ES-I3 (cell line): Measurements from ENCODE around the gene RASSF1.
A peak's percentile ranks its signal among the peaks of the same experiment; 100 is the strongest.

ENCODE experiments used
- H3K36me3 ChIP-seq: 2 replicates; pipeline ENCODE4 v1.6.1; 2013; ENCODE audit warnings: mild to moderate bottlenecking, low read length, control low read depth, moderate library complexity; ENCODE audit not compliant: insufficient read depth
- H3K4me1 ChIP-seq: 2 replicates; pipeline ENCODE4 v1.6.1; 2013; ENCODE audit warnings: mild to moderate bottlenecking, control low read depth, low read length; ENCODE audit not compliant: insufficient read depth
- H3K9ac ChIP-seq: 2 replicates; pipeline ENCODE4 v1.6.1; 2013; ENCODE audit warnings: low read depth, mild to moderate bottlenecking, low read length, moderate library complexity
- H3K9me3 ChIP-seq: 2 replicates; pipeline ENCODE4 v1.6.1; 2013; ENCODE audit warnings: mild to moderate bottlenecking, low read length, moderate library complexity; ENCODE audit not compliant: control insufficient read depth, insufficient read depth

The RASSF1 gene

DNA sequence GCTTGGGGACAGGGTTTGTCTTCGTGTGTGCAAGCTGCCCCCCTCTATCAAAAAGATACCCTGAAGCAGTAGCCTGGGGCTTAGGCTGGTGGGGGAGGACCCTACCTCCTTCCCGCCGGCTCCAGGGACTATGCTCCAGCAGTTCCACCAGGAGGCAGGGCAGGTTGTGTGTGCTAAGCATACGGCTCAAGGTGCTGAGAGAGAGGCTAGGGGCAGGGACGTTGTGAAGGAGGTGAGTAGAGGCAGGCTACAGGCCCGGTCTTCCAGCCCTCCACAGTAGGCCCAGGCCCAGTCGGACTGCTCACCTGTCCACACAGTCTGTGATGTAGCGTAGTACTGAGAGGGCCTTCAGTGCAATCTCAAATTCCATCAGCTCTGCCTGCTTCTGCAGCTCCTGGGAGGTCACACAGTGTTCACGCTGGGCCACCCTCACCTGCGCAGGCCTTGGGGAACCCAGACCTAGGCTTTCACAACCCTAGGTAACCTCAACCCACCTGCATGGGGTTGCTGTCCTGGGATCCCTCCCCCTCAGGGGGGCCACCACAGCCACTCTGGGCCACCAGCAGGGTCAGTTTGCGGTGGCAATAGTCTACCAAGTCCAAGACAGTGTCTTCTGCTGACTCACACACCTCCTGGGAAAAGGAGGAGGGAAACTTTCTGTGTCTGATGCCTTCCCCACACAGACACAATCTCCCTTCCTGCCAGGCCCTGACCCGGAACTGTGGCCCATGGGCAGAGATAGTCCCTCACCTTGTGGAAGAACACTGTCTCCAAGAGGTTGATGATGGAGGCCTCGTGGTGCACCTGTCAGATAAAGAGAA, 2.4 kb upstream of the RASSF1 start:
- Histone ChIP-seq H3K9me3 (no peaks in the 10 kb centered on the region), H3K4me1 (peaks cover 5% of the 10 kb centered on the region), H3K9ac (no peak overlapping the region), H3K36me3 (no peaks in the 10 kb centered on the region)

DNA sequence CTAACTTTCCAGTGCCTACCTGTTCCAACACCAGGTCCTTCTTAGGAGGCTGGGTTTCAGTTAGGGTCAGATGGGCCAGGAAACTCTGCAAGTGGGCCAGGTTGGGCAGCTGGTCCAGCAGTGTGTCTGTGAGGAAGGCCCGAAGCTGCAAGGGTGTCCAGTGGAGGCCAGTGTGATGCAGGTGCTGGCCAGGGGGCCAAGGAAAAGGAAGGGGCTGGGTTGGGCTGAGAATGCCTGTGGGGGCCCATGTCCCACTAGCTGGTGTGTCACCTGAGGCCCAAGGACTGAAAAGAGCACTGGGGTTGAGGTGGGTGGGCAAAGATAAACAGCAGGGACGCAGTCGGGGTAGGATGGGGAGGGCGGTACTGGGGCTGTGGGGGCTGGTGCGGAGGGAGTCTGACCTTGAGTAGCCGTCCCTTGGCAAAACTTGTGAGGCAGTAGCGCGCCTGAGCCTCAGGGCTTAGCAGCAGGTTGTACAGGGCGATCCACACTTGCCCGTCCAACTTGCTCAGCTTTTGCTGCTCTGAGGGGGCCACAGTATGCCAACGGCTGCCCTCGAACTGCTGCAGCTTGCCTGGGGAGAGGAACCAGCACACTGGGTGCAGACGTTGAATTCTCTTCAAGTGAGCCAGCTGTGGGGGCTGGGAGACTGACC, 1.5 kb upstream of the RASSF1 start:
- no peak overlapping the region for H3K9ac ChIP-seq
- no peaks in the 10 kb centered on the region for H3K9me3 ChIP-seq
- H3K36me3 ChIP-seq: no peaks in the 10 kb centered on the region
- H3K4me1 ChIP-seq: peaks cover 5% of the 10 kb centered on the region

- Histone ChIP-seq H3K36me3 (no peaks in the 10 kb centered on the region), H3K9me3 (no peaks in the 10 kb centered on the region), H3K9ac (no peak overlapping the region), H3K4me1 (peaks cover 5% of the 10 kb centered on the region)
Measured at GRCh38 chr3:50341537-50341936, 901 bp upstream of the RASSF1 start.

DNA sequence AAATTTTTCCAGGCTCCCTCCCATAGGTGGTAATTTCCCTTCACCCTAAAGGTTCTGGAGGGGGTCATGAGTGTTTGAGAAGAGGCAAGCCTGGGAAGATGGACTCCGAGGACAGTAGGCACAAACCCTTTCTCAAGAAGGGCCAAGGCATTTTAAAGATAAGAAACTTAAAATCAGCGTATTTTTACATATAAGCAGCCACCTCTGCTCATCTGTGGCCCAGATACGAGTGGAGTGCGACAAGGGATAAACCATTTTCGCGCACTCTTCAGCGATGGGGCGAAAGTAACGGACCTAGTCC, 539 bp downstream of the RASSF1 start:
- Histone ChIP-seq H3K9ac (peak overlapping the region; percentile 65; the same call in 1 of the 2 replicates), H3K36me3 (no peaks in the 10 kb centered on the region), H3K4me1 (peaks cover 5% of the 10 kb centered on the region), H3K9me3 (no peaks in the 10 kb centered on the region)

DNA sequence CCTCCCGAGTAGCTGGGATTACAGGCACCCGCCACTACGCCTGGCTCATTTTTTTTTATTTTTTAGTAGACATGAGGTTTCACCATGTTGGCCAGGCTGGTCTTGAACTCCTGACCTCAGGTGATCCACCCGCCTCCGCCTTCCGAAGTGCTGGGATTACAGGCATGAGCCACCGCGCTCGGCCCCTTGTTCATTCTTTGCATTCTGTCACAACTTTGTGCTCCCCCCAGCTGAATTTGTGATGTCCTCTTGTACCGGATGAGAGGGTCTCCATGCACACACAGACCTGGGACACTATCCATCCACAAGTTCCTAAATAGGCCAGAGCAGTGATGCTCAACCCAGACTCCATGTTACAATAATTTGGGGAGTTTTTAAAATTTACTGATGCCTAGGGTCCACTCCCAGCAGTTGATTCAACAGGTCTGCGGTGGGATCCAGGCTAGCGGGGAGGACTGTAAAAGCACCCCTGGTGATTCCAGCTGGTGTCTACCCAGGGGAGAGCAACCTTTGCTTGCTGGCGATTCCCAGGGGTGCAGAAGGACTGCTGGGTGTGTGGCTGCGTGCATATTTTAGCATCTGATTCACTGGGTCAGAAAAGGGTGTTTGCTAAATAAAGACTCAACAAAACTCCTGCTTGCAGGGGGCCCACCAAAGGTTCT, 1.0 kb downstream of the RASSF1 start:
- peak overlapping the region; percentile 65; the same call in 1 of the 2 replicates for H3K9ac ChIP-seq
- peaks cover 5% of the 10 kb centered on the region for H3K4me1 ChIP-seq
- H3K36me3 ChIP-seq: no peaks in the 10 kb centered on the region
- H3K9me3 ChIP-seq: no peaks in the 10 kb centered on the region

DNA sequence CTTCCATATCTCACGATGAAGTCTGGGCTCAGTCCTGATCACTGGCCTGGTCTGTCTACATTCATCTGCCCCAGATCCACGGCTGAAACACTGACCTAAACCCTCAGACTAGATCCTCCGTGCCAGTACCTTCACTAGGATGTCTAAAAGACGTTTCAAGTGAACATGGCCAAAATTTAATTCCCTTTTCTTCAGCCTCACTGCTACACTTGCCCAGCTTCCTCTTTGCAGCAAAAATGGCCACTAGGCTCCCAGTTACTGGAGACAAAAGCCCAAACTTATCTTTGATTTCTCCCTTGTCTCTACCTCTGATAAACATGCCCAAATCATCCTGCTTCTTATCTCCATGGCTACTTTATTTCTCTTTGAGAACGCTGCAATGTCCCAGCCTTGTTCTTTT, 1.7 kb downstream of the RASSF1 start:
- no peaks in the 10 kb centered on the region for H3K9me3 ChIP-seq
- H3K9ac ChIP-seq: no peak overlapping the region
- H3K4me1 ChIP-seq: peaks cover 5% of the 10 kb centered on the region
- peaks cover 2% of the 10 kb centered on the region; the same call in 1 of the 2 replicates for H3K36me3 ChIP-seq

GRCh38 chr3:50337175-50337861, 3.3 kb downstream of the RASSF1 start:
- peak overlapping the region; percentile 87 for H3K9ac ChIP-seq
- peaks cover 5% of the 10 kb centered on the region for H3K4me1 ChIP-seq
- peaks cover 4% of the 10 kb centered on the region for H3K36me3 ChIP-seq
- H3K9me3 ChIP-seq: no peaks in the 10 kb centered on the region

DNA sequence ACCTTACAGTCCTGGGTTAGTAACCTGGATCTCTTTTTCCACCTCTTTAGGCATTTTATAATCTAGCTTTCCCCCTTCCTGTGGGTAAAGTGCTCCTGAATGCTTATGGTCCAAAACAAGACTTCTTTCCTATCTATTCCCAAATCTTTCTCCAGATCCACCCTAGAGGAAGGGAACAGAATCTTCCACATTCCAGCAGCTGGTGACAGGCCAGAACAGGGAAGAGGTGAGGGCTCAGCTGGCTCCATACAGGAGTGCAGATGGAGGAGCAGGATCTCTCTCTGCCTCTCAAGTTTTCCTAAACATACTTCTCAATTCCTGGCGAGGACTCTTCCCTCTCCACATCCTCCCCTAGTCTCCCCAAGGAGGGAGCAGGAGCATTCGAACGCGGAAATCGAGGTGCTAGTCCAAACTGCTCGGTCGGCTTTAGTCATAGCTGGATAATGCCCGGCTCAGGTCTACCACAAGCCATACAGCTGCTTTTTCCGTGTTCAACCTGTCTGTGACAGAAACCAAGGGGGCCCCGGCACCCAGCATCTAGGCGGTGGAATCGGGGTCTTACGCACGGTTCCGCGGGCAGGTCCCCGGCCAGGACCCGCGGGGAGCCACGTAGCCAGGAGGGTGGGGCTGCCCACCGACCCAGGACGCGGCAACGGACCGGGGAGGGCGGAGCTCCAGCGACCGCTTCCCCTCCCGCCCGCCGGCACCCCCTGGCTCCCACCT, 4.0 kb downstream of the RASSF1 start:
- H3K4me1 ChIP-seq: peaks cover 5% of the 10 kb centered on the region
- peak overlapping the region; percentile 87 for H3K9ac ChIP-seq
- peaks cover 4% of the 10 kb centered on the region for H3K36me3 ChIP-seq
- no peaks in the 10 kb centered on the region for H3K9me3 ChIP-seq

DNA sequence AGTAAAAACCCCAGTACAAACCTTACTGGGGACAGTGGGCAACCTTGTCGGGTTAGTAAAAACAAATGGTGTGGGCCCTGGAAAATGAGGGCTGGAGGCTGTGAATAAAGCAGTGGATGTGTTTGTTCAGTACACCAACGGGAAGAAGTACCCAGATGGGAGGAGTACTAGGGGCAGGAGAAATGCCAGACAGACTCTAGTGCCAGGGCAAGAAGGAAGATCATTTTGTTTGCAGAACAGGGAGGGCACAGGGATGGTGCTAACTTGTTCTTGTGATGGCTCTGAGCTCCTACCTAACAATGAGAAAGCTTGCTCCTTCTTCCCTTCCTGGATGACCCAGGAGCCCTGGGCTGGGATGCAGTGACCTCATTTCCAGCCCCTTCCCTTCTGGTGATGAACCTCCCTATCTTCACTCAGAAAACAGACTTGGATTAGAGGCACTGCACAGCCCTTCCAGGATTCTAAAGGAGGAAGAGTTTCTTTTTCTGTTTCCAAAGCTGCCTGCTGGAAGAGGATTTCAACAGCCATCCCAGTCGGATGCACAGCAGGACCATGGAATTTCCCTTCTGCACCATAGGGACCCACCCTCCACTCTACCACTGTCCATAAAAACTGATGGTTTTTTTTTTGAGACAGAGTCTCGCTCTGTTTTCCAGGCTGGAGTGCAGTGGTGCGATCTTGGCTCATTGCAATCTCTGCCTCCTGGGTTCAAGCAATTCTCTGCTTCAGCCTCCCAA, 6.1 kb downstream of the RASSF1 start:
- Histone ChIP-seq H3K4me1 (peaks cover 5% of the 10 kb centered on the region), H3K9ac (no peak overlapping the region), H3K36me3 (peaks cover 4% of the 10 kb centered on the region), H3K9me3 (no peaks in the 10 kb centered on the region)

DNA sequence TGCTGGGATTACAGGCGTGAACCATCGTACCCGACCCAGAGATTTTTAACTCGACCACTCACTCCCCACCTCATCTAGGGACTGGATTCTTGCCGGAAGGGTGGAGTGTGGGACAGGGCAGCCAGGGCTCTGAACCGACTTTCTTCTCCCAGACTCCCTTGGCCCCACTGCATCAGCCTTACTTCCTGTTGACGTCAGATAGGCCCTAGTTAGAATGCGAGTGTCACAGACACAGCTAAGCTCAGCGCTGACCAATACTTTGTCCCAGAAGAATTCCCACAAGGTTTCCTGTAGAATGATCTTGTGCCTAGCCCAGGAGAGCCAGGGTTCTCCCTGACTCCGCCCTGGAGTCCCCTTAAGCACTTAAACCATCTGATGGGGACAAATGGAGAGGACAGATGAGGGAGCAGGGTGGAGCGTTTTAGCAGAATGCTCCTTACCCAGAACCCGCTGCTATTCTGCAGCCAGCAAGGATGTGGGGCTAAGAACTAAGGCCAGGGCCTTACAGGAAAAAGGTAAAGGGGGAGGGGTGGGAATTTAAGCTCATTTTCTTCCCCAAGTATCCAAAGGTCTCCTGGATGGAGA, 6.8 kb downstream of the RASSF1 start:
- H3K4me1 ChIP-seq: peaks cover 3% of the 10 kb centered on the region; the same call in 1 of the 2 replicates
- H3K9me3 ChIP-seq: no peaks in the 10 kb centered on the region
- H3K36me3 ChIP-seq: peaks cover 4% of the 10 kb centered on the region
- no peak overlapping the region for H3K9ac ChIP-seq

DNA sequence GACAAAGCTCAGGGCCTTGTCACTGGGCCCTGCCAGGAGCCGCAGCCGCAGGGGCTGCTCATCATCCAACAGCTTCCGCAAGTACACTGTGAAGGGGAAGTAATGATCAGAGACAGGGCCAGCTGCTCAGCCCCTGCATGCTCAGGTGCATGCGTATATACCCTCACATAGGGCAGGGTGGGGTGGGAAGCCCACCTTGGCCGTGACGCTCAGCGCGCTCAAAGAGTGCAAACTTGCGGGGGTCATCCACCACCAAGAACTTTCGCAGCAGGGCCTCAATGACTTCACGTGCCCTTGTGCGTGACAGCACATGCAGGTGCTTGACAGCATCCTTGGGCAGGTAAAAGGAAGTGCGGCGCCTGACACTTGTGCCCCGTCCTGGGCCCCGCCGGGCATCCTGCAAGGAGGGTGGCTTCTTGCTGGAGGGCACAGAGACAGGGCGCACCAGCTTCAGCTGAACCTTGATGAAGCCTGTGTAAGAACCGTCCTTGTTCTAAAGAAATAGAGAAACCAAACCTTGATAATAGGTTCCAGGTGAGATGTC, 9.2 kb downstream of the RASSF1 start:
- Histone ChIP-seq H3K9ac (no peak overlapping the region), H3K9me3 (no peaks in the 10 kb centered on the region), H3K4me1 (no peaks in the 10 kb centered on the region), H3K36me3 (peaks cover 4% of the 10 kb centered on the region)

DNA sequence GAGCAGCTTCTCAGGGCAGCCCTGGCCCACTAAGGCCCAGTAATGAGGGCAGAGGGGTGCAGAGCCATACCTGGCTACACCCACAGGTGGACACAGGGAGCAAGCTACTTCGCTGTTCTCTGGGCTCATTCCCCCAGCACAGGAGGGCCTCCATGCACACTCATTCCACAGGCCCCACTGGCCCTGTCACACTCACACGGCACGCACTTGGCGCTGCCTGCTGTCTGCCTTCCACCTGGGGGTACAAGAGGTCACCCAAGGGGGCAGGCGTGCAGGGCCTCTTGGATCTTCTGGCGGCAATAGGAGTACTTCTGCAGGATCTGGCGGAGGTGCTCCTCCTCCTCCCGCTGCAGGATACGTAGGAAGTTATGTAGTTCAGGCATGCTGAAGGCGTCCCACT, 10.3 kb downstream of the RASSF1 start:
- H3K9me3 ChIP-seq: no peaks in the 10 kb centered on the region
- H3K9ac ChIP-seq: no peak overlapping the region
- peaks cover 4% of the 10 kb centered on the region for H3K36me3 ChIP-seq
- no peaks in the 10 kb centered on the region for H3K4me1 ChIP-seq
